ENCODE results near the gene CREBBP. TPM values are rescaled to one million over a fixed set of nuclear protein-coding genes. Genes with fewer than 3 reads are reported as not detected.

CREBBP gene
- polyA plus RNA-seq, 1 donor (not counting 4 experiments of a cell fraction or from before 2014, with no cell fraction given) = 5.0 TPM

GRCh38 chr16:3701531-3701930, 179.0 kb downstream of the CREBBP start:
- H3K4me1 ChIP-seq (ENCODE audit: control insufficient read depth, extremely low read depth, insufficient read depth, low read length) = peaks cover 4% of the 10 kb centered on the region
- no peak overlapping the region for H3K27ac ChIP-seq (ENCODE audit: control insufficient read depth, insufficient read depth, low read length)
- no peaks in the 10 kb centered on the region for H4K20me1 ChIP-seq (ENCODE audit: control insufficient read depth, extremely low read depth, insufficient read depth, low read length)
- TF ChIP-seq EZH2 (IDR thresholded peaks at IDR 0.05; ENCODE audit: low read length) (no peak), CTCF (optimal IDR thresholded peaks at IDR 0.05 in 1 of 3, IDR thresholded peaks at IDR 0.05 in 1 of 3, conservative IDR thresholded peaks at IDR 0.05 in 1 of 3; ENCODE audit: extremely low read depth in 1 of 3, insufficient read depth in 2 of 3, low read length in 3 of 3) (no peak)
- dilution Hi-C loops (cut with MboI; ENCODE audit: extremely low pct_ligation_motif_present, low sequenced_read_pairs) = no loop called here
- no peak overlapping the region for H3K4me2 ChIP-seq (ENCODE audit: control insufficient read depth, extremely low read depth, insufficient read depth, low read depth, low read length)
- H2AFZ ChIP-seq (ENCODE audit: control insufficient read depth, low read length) = no peak overlapping the region
- DNase-seq (ENCODE audit: low read depth, low spot score) = no peak
- FAIRE-seq = no peak
- H3K9ac ChIP-seq (ENCODE audit: control insufficient read depth, extremely low read depth, insufficient read depth, low read length) = no peak overlapping the region
- no peak overlapping the region for H3K4me3 ChIP-seq (ENCODE audit: control insufficient read depth in 2 of 3, extremely low read depth in 1 of 3, insufficient read depth in 2 of 3, low read depth in 1 of 3, low read length in 3 of 3)
- no peaks in the 10 kb centered on the region for H3K9me1 ChIP-seq (ENCODE audit: control insufficient read depth, extremely low read depth, insufficient read depth, low read length)
- peaks cover 0 to 4% of the 10 kb centered on the region in 2 experiments for H3K36me3 ChIP-seq (ENCODE audit: control insufficient read depth in 2 of 2, extremely low read depth in 1 of 2, insufficient read depth in 2 of 2, low read length in 2 of 2)
- no peaks in the 10 kb centered on the region for H3K27me3 ChIP-seq (ENCODE audit: control insufficient read depth, extremely low read depth, insufficient read depth, low read length)
- H3K9me3 ChIP-seq (ENCODE audit: control insufficient read depth, low read depth, low read length) = no peaks in the 10 kb centered on the region
- H3K79me2 ChIP-seq (ENCODE audit: control insufficient read depth, insufficient read depth, low read length) = peaks cover 15% of the 10 kb centered on the region

GRCh38 chr16:3698941-3699340, 181.6 kb downstream of the CREBBP start:
- Histone ChIP-seq H3K9ac (ENCODE audit: control insufficient read depth, extremely low read depth, insufficient read depth, low read length) (no peak overlapping the region), H3K4me2 (ENCODE audit: control insufficient read depth, extremely low read depth, insufficient read depth, low read depth, low read length) (no peak overlapping the region), H3K27ac (ENCODE audit: control insufficient read depth, insufficient read depth, low read length) (no peak overlapping the region), H3K9me3 (ENCODE audit: control insufficient read depth, low read depth, low read length) (no peaks in the 10 kb centered on the region), H3K4me1 (ENCODE audit: control insufficient read depth, extremely low read depth, insufficient read depth, low read length) (peaks cover 4% of the 10 kb centered on the region), H3K4me3 (ENCODE audit: control insufficient read depth in 2 of 3, extremely low read depth in 1 of 3, insufficient read depth in 2 of 3, low read depth in 1 of 3, low read length in 3 of 3) (no peak overlapping the region), H2AFZ (ENCODE audit: control insufficient read depth, low read length) (no peak overlapping the region), H3K36me3 (ENCODE audit: control insufficient read depth in 2 of 2, extremely low read depth in 1 of 2, insufficient read depth in 2 of 2, low read length in 2 of 2) (peaks cover 3 to 13% of the 10 kb centered on the region in 2 experiments), H3K27me3 (ENCODE audit: control insufficient read depth, extremely low read depth, insufficient read depth, low read length) (no peaks in the 10 kb centered on the region), H3K79me2 (ENCODE audit: control insufficient read depth, insufficient read depth, low read length) (peaks cover 16% of the 10 kb centered on the region), H3K9me1 (ENCODE audit: control insufficient read depth, extremely low read depth, insufficient read depth, low read length) (no peaks in the 10 kb centered on the region), H4K20me1 (ENCODE audit: control insufficient read depth, extremely low read depth, insufficient read depth, low read length) (no peaks in the 10 kb centered on the region)
- no peak for TF ChIP-seq EZH2 (IDR thresholded peaks at IDR 0.05; ENCODE audit: low read length)
- no peak for TF ChIP-seq CTCF (optimal IDR thresholded peaks at IDR 0.05 in 1 of 3, IDR thresholded peaks at IDR 0.05 in 1 of 3, conservative IDR thresholded peaks at IDR 0.05 in 1 of 3; ENCODE audit: extremely low read depth in 1 of 3, insufficient read depth in 2 of 3, low read length in 3 of 3)
- dilution Hi-C loops (cut with MboI; ENCODE audit: extremely low pct_ligation_motif_present, low sequenced_read_pairs) = no loop called here
- FAIRE-seq = no peak
- no peak for DNase-seq (ENCODE audit: low read depth, low spot score)
